GM20000 (cell line): Measurements from ENCODE around the gene RPRD1A.

Source experiments
- DNase-seq: peaks from one replicate; pipeline ENCODE4 v3.0.0; 2012; ENCODE audit warnings: low spot score
- CTCF ChIP-seq: IDR thresholded peaks from 2 replicates; pipeline ENCODE4 v1.5.1; 2012; ENCODE audit warnings: mild to moderate bottlenecking, control low read depth; ENCODE audit errors: extremely low read depth, missing control alignments

RPRD1A gene

DNA sequence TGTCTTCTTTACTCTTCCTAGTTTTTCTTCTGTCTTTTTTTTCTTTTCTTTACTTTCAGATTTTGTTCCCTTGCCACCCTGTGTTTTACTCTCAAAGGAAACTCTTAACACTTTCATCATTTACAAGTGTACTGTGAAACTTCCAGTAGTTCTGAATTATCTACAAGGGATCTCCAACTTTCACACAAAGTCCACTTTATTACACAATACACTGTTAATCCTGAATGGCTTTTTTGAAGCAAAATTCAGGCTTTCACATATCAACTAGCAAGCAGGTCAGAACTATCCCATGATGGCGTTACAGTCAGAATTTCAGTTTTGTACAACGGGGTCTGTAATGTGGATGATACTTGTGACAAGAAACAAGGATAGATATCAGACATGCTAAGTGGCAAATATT, 60.4 kb downstream of the RPRD1A start:
- no peak for TF ChIP-seq CTCF
- DNase-seq: no peak

- no peak for DNase-seq
- TF ChIP-seq CTCF: no peak
These were observed 67.4 kb downstream of the RPRD1A start for GRCh38 chr18:35999925-36000324.

- no peak for DNase-seq
- TF ChIP-seq CTCF: no peak
These were observed 68.4 kb downstream of the RPRD1A start for GRCh38 chr18:35998967-35999366.

- TF ChIP-seq CTCF: no peak
- DNase-seq: no peak
These were observed 74.3 kb downstream of the RPRD1A start for GRCh38 chr18:35993013-35993412.

DNA sequence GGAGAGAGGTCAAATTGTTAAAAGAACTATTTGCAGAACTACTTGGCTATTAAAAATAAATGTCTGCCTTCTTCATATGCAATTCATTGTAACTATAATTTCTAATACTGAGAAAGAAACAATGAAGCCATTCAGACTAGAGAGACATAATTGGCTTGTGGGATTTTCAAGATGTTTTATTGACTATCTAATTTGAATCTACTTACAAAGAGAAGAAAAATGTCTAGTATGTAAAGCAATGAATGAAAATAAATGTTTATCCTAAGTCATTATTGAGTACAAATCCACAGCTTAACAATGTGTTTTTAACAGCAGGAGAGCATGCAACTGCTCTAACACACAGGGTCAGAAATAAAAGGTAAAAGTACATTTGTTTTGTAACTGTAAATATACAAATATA, 75.7 kb downstream of the RPRD1A start:
- TF ChIP-seq CTCF: no peak
- DNase-seq: no peak

DNA sequence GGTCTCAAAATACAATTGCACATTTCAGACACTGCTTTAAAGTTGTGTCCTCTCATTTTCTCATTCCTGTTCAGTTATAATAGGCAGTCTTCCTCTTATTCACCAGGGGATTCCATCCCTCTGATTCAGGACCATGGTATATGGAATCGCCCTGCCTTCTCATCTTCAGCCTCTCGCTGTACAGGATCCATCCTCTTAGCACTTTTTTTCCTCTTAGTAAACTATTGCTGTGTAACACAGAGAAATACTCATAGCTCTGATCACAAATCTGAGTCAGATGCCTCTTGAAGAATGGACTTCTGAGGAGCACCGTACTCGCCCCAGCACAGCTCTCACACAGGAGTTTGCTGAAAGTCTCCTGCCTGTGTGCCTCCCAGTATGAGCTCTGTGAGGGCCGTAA, 83.5 kb downstream of the RPRD1A start:
- TF ChIP-seq CTCF: no peak
- no peak for DNase-seq

DNA sequence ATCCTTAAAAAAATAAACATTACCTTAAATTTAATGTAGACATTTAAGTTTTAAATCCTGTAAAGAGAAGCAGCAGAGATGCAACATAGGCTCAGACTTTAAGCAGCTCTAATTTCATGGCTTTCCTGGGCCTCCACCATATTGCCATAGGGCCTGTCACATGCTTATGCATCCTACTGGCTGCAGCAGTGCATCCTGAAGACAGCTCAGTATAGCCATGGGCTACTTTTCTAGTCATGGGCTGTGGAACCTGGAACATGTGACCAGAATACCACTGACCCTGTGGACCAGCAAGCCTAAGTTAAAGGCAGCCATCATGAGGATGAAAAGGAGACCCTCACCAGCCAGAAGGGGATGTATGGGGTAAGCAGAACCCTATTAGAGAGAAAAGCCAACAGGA, 84.2 kb downstream of the RPRD1A start:
- no peak for DNase-seq

More for the DNA sequence above, 84.2 kb downstream of the RPRD1A start:
- no peak for TF ChIP-seq CTCF
